ENCODE data around the gene MEG3.

Gene MEG3

DNA sequence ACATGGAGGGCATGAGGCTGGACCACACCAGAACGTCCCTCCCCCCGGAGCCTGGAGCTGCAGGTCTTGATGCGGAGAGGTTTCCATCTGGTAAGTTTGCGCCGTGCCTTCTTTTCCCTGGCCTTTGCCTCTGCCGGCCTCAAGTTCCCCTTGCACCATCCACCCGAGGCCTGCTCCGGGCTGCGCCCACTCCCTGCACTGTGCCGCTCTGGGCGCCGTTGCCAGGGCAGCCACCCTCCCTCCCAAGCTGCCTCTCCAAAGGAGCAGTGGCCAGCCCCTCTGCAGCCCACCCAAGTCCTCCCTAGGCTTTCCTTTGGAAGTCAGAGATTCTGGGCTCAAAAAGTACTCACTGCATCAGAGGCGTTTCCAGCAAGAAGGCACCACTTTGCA lies 46.2 kb upstream of the MEG3 start:
- no peak for FAIRE-seq
- DNase-seq (ENCODE audit: insufficient read length, low spot score): no peak
- TF ChIP-seq CTCF (IDR thresholded peaks at IDR 0.05; ENCODE audit: insufficient read depth, missing control alignments): no peak

GRCh38 chr14:100780246-100780645 lies 45.7 kb upstream of the MEG3 start:
- TF ChIP-seq CTCF (IDR thresholded peaks at IDR 0.05; ENCODE audit: insufficient read depth, missing control alignments): no peak
- DNase-seq (ENCODE audit: insufficient read length, low spot score): no peak
- no peak for FAIRE-seq

DNA sequence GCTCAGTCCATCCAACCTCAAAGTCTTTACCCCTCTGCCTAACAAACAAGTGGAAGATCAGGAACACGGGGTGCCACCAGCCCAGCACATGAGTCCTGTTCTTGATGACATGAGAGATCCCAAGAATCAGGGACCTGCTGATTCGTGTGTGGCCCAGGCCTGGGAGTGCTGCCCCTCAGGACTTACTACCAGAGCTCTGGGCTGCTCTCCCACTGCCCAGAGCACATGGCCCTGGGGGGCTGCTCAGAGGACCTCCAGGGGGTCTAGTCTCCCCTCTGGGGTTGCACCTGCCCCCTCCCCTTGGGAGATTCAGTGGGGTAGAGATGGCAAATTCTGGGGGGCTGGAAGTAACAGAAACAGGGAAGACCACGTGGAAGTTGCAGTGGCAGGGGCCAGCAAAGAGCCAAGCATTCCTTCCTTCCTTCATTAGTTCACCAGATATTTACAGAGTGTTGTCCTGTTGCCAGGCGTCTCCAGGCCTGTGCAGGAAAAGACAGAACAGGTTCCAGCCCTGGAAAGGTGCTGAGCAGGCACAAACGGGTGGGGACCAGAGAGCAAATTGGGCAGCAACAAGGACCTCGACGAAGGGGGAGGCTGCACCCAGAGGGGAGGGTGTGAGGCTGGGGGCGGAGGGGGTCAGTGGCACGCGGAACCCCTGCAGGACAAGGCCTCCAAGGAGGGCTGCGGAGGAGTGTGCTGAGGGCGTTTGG lies 45.1 kb upstream of the MEG3 start:
- no peak for DNase-seq (ENCODE audit: insufficient read length, low spot score)
- FAIRE-seq: no peak
- no peak for TF ChIP-seq CTCF (IDR thresholded peaks at IDR 0.05; ENCODE audit: insufficient read depth, missing control alignments)

GRCh38 chr14:100781952-100782351 lies 44.0 kb upstream of the MEG3 start:
- no peak for FAIRE-seq
- no peak for TF ChIP-seq CTCF (IDR thresholded peaks at IDR 0.05; ENCODE audit: insufficient read depth, missing control alignments)
- DNase-seq (ENCODE audit: insufficient read length, low spot score): no peak

DNA sequence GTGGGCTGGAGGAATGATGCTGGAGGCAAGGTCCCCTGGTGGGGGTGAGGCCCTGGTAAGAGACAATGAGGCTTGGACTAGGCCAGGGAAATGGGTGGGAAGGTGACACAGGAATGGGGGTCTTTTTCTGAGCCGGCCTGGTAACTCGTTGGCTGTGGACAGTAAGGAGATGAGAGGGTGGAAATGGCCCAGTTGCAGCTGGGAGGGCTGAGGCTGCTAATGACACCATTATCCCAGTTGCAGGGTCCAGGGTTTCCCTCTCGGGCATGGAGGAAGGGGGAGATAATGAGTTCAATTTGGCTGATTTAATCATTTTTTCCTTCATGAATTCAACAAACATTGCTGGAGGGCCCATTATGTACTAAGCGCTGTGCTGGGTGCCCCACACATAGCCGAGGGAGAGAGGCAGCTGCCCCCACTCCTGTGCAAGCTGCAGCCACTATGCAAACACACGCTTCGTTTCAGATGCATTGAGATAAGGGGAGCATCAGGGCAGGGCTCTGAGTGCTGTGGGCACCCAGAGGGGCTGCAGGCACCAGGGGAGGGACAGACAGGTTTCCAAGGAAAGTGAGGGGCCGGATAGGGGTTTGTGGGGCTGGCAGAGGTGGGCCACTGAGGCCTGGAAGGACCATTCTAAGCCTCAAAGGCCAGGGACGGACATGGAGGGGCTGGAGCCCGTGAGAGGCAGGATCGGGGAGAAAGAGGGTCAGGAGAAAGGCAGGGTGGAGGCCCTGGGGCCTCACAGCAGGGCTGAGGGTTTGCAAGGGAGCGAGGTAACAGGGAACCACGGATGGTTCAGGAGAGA lies 43.2 kb upstream of the MEG3 start:
- no peak for FAIRE-seq
- DNase-seq (ENCODE audit: insufficient read length, low spot score): no peak
- TF ChIP-seq CTCF (IDR thresholded peaks at IDR 0.05; ENCODE audit: insufficient read depth, missing control alignments): no peak

GRCh38 chr14:100783630-100784370 lies 42.1 kb upstream of the MEG3 start:
- TF ChIP-seq CTCF (IDR thresholded peaks at IDR 0.05; ENCODE audit: insufficient read depth, missing control alignments): no peak
- no peak for FAIRE-seq
- no peak for DNase-seq (ENCODE audit: insufficient read length, low spot score)

Data from D721Med (cell line).